Smooth muscle cell (in vitro differentiated cells): ENCODE results near the gene ERC1. TPM values are rescaled to one million over a fixed set of nuclear protein-coding genes. Genes with fewer than 3 reads are reported as not detected.

ENCODE experiments used
- DNase-seq: peaks from one replicate; lab custom pipeline; 2025; ENCODE audit not compliant: unreplicated experiment; lab: John Stamatoyannopoulos, UW
- H2AFZ ChIP-seq: fragments of 200-600 bp; sonication (generic); 2 replicates; pipeline ENCODE4 v1.6.0; 2016; ENCODE audit warnings: antibody characterized with exemption, low read depth, mild to moderate bottlenecking
- H3F3A ChIP-seq: fragments of 200-600 bp; sonication (generic); 2 replicates; pipeline ENCODE4 v1.6.0; 2017; ENCODE audit warnings: antibody characterized with exemption, low read depth
- H3K27ac ChIP-seq: fragments of 200-600 bp; sonication (generic); 2 replicates; pipeline ENCODE4 v1.5.1; 2016; ENCODE audit warnings: low read depth, mild to moderate bottlenecking
- H3K27me3 ChIP-seq: fragments of 200-600 bp; sonication (generic); 2 replicates; pipeline ENCODE4 v1.6.1; 2016; ENCODE audit warnings: low read depth, mild to moderate bottlenecking
- H3K36me3 ChIP-seq: fragments of 200-600 bp; sonication (generic); 2 replicates; pipeline ENCODE4 v1.5.1; 2016; ENCODE audit warnings: low read depth
- H3K4me1 ChIP-seq: fragments of 200-600 bp; sonication (generic); 2 replicates; pipeline ENCODE4 v1.5.1; 2016; ENCODE audit warnings: low read depth
- H3K4me2 ChIP-seq: fragments of 200-600 bp; sonication (generic); 2 replicates; pipeline ENCODE4 v1.6.0; 2016; ENCODE audit warnings: mild to moderate bottlenecking
- H3K4me3 ChIP-seq: fragments of 200-600 bp; sonication (generic); 2 replicates; pipeline ENCODE4 v1.5.1; 2016; ENCODE audit warnings: mild to moderate bottlenecking
- H3K79me2 ChIP-seq: fragments of 200-600 bp; sonication (generic); 2 replicates; pipeline ENCODE4 v1.6.0; 2016; ENCODE audit warnings: low read depth, mild to moderate bottlenecking
- H3K9ac ChIP-seq: fragments of 200-600 bp; sonication (generic); 2 replicates; pipeline ENCODE4 v1.6.0; 2016; ENCODE audit warnings: low read depth
- H3K9me3 ChIP-seq: fragments of 200-600 bp; sonication (generic); replicated peaks from 2 replicates; pipeline ENCODE4 v1.5.1; 2016; ENCODE audit warnings: low read depth
- H4K20me1 ChIP-seq: fragments of 200-600 bp; sonication (generic); 2 replicates; pipeline ENCODE4 v1.6.0; 2016; ENCODE audit warnings: low read depth
- CTCF ChIP-seq: fragments of 200-600 bp; sonication (generic); IDR thresholded peaks from 2 replicates; pipeline ENCODE4 v1.5.1; 2017; ENCODE audit warnings: borderline replicate concordance, mild to moderate bottlenecking, antibody characterized with exemption; ENCODE audit not compliant: insufficient read depth, poor library complexity, severe bottlenecking
- WGBS: methylation state at CpG from one replicate; pipeline ENCODE4 v1.1.7; 2016; ENCODE audit warnings: low lambda C conversion rate; 5-methylcytosine and 5-hydroxymethylcytosine counted together
- polyA plus RNA-seq: library from polyadenylated mRNA; unstranded; fragments of >200 nt; fragmentation: Nextera tagmentation; extraction: Ambion mirVana; gene quantifications from 2 replicates; pipeline ENCODE4 v1.2.1, GENCODE V29; 2016
- total RNA-seq: library from RNA; depleted of rRNA; stranded (reverse); fragments of >200 nt; gene quantifications from 2 replicates; pipeline ENCODE4 v1.2.3, GENCODE V29; 2014

The ERC1 gene
- total and polyA plus RNA-seq, 2 experiments from 2014 or later: 13.8 to 17.6 TPM

DNA sequence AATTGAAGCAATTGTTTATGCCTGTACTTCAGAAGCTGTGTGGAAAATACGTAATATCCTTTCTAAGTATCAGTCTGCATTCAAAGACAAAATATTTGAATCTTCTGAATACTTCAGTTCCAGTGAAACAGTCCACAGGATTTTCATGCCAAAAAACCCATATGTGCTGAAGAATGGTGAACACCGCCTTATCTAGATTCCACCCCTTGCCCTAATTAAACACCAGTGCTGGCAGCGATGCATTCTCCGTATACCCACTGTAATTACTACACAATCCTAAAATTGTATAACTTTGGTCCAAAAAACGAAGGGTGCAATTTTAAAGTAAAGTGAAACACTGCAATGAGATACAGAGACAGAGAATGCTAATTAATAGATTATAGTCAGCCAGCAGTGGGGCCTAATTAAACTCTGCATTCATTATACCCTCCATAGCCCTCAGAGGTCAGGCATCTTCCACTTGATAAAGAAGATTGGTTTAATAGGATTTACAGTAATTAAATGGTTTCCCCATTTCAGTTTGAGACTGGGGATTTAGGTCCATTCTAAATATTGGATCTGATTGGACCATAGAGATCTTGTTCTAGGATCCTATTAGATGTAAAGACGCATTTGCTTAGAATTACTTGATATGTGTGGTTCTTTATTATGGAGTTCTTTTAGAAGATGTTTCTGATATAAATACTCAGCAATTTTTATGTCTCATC lies 43.9 kb downstream of the ERC1 start:
- Histone ChIP-seq H3K4me3 (no peak overlapping the region), H3K4me2 (no peak overlapping the region), H3K36me3 (no peaks in the 10 kb centered on the region), H3K27ac (no peak overlapping the region), H3K79me2 (peaks cover 9% of the 10 kb centered on the region), H3K27me3 (no peaks in the 10 kb centered on the region), H4K20me1 (no peaks in the 10 kb centered on the region), H3K9me3 (no peaks in the 10 kb centered on the region), H3F3A (no peaks in the 10 kb centered on the region), H3K4me1 (no peaks in the 10 kb centered on the region), H3K9ac (no peak overlapping the region), H2AFZ (no peak overlapping the region)
- 95% methylated on average over 6 of the region's 6 CpGs for WGBS
- TF ChIP-seq CTCF: no peak
- DNase-seq: no peak

DNA sequence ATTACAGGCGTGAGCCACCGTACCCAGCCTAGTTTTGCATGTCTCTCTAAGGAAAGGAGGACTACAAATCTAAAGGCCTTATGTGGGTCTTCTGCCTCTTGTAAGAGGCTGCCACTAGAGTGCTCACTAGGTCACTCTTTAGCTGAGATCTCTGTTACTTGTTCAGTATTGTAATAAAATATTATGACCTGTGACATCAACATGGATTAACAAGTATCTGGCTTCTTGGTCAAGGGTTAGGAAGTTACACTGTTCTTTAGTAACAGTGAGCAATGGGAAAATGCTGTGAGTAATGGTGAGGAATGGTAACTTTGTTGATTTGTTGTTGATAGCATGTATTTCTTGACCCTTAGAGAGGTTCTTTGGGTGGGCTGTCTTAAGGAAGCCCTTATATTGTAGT lies 50.5 kb downstream of the ERC1 start:
- no peaks in the 10 kb centered on the region for H3K9me3 ChIP-seq
- H3K4me2 ChIP-seq: no peak overlapping the region
- peaks cover 7% of the 10 kb centered on the region for H3K4me1 ChIP-seq
- no peaks in the 10 kb centered on the region for H3K36me3 ChIP-seq
- H3K79me2 ChIP-seq: peaks cover 21% of the 10 kb centered on the region
- TF ChIP-seq CTCF: no peak
- H3K27ac ChIP-seq: no peak overlapping the region
- H3K4me3 ChIP-seq: no peak overlapping the region
- no peak overlapping the region for H2AFZ ChIP-seq
- H3K9ac ChIP-seq: no peak overlapping the region
- no peak for DNase-seq
- WGBS: 100% methylated on average over 2 of the region's 2 CpGs
- no peaks in the 10 kb centered on the region for H3K27me3 ChIP-seq
- no peaks in the 10 kb centered on the region for H3F3A ChIP-seq
- H4K20me1 ChIP-seq: peaks cover 31% of the 10 kb centered on the region

DNA sequence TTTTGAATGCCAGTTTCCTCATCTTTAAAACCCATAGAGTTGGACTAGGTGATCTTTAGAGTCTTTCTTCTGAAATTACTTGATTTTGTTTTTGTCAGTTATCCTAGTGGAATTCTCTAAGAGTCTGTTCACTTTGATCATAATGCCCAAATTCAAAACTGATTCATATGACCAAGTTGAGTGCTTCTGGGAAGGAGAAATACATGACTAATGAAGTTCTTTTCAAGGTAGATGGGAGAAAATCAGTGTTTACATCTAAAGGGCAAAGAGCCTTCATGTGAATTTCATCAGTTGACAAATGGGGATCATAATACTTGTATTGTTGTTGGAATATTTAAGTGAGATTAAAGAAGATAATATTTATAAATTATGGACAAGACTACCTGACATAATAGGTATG lies 53.2 kb downstream of the ERC1 start:
- H3K9ac ChIP-seq: no peak overlapping the region
- H3K79me2 ChIP-seq: peaks cover 41% of the 10 kb centered on the region
- peak overlapping the region; percentile 4 for H3K27ac ChIP-seq
- H3K27me3 ChIP-seq: no peaks in the 10 kb centered on the region
- H3K4me2 ChIP-seq: peak overlapping the region; percentile 48
- H3K4me3 ChIP-seq: no peak overlapping the region
- H3K9me3 ChIP-seq: no peaks in the 10 kb centered on the region
- H4K20me1 ChIP-seq: peaks cover 35% of the 10 kb centered on the region
- no peak overlapping the region for H2AFZ ChIP-seq
- no peak for TF ChIP-seq CTCF
- peaks cover 7% of the 10 kb centered on the region for H3K4me1 ChIP-seq
- H3F3A ChIP-seq: no peaks in the 10 kb centered on the region
- no peak for DNase-seq
- H3K36me3 ChIP-seq: no peaks in the 10 kb centered on the region

DNA sequence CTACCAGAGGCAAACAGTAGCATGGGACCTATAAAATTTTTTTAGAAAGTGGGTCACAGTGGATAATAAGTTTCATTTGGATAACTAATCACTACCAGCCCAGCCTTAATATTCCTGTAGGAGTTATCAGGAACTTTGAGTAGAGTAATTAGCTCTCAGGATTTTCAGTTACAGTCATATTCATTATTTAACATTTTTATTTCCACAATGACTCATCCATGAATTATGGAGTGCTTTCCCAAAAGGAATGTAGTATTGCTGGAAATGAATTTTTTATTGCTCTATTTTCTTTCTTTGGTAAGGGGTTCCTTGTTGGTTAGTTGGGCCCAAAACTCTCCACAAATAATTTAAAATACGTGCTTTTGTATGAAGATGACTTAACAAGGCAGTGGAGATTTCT lies 53.7 kb downstream of the ERC1 start:
- peaks cover 7% of the 10 kb centered on the region for H3K4me1 ChIP-seq
- no peak overlapping the region for H3K4me3 ChIP-seq
- peaks cover 41% of the 10 kb centered on the region for H3K79me2 ChIP-seq
- no peaks in the 10 kb centered on the region for H3K27me3 ChIP-seq
- H2AFZ ChIP-seq: no peak overlapping the region
- H3K27ac ChIP-seq: peak overlapping the region; percentile 4
- H3F3A ChIP-seq: no peaks in the 10 kb centered on the region
- no peaks in the 10 kb centered on the region for H3K36me3 ChIP-seq
- H3K9me3 ChIP-seq: no peaks in the 10 kb centered on the region
- peak overlapping the region; percentile 48 for H3K4me2 ChIP-seq
- no peak for TF ChIP-seq CTCF
- DNase-seq: no peak
- peaks cover 35% of the 10 kb centered on the region for H4K20me1 ChIP-seq
- 88% methylated on average over 1 of the region's 1 CpG for WGBS
- no peak overlapping the region for H3K9ac ChIP-seq
